Caco-2 (cell line): ENCODE measurements around the gene GAREM2. TPM values are rescaled to one million over a fixed set of nuclear protein-coding genes. Genes with fewer than 3 reads are reported as not detected.

Source experiments
- BruUV-seq: library from RNA; stranded (reverse); fragments of 400-500 nt; replicated peaks from 2 replicates; lab custom pipeline; 2021; lab: Mats Ljungman, UMichigan
- CTCF ChIA-PET: fragments of 300-600 bp; sonication (Branson Sonifier 250); formaldehyde crosslinking; loops from one replicate; lab custom pipeline; 2022; ENCODE audit warnings: antibody characterized with exemption; lab: Charles Lee
- POLR2A ChIA-PET: fragments of 300-600 bp; sonication (Branson Sonifier 250); formaldehyde crosslinking; loops from one replicate; lab custom pipeline; 2022; ENCODE audit warnings: antibody characterized with exemption; lab: Charles Lee
- DNase-seq, 2 experiments: peaks; one replicate each; pipeline versions ENCODE4 v3.0.0 to v3.0.0-alpha.2; 2020 to 2022
- H3K27me3 ChIP-seq: replicated peaks from 2 replicates; pipeline ENCODE4 v1.6.0; 2011; ENCODE audit warnings: low read length; ENCODE audit not compliant: control insufficient read depth, insufficient read depth
- H3K36me3 ChIP-seq: 2 replicates; pipeline ENCODE4 v1.5.1; 2011; ENCODE audit warnings: low read length; ENCODE audit not compliant: control insufficient read depth, insufficient read depth
- H3K4me1 ChIP-seq: fragments of 250-450 bp; sonication (Bioruptor Pico); 2 replicates; pipeline ENCODE4 v1.5.1; 2020; ENCODE audit warnings: mild to moderate bottlenecking
- H3K4me3 ChIP-seq: 2 replicates; pipeline ENCODE4 v1.5.1; 2011; ENCODE audit warnings: low read depth, mild to moderate bottlenecking, control low read depth, low read length
- H3K9me3 ChIP-seq: fragments of 250-450 bp; sonication (Bioruptor Pico); 2 replicates; pipeline ENCODE4 v1.5.1; 2020; ENCODE audit warnings: mild to moderate bottlenecking, moderate library complexity
- H3K27ac Mint-ChIP-seq: one replicate; pipeline ENCODE4 v1.8.0; 2022; ENCODE audit warnings: mixed read lengths; ENCODE audit not compliant: unreplicated experiment
- H3K27me3 Mint-ChIP-seq: one replicate; pipeline ENCODE4 v1.8.0; 2022; ENCODE audit warnings: mixed read lengths; ENCODE audit not compliant: insufficient read depth, unreplicated experiment
- H3K36me3 Mint-ChIP-seq: one replicate; pipeline ENCODE4 v1.8.0; 2022; ENCODE audit warnings: mild to moderate bottlenecking, mixed read lengths; ENCODE audit not compliant: insufficient read depth, unreplicated experiment
- H3K4me1 Mint-ChIP-seq: one replicate; pipeline ENCODE4 v1.8.0; 2022; ENCODE audit warnings: low read depth, mixed read lengths; ENCODE audit not compliant: unreplicated experiment
- H3K4me3 Mint-ChIP-seq: one replicate; pipeline ENCODE4 v1.8.0; 2022; ENCODE audit warnings: mild to moderate bottlenecking, moderate library complexity, mixed read lengths; ENCODE audit not compliant: unreplicated experiment
- H3K9me3 Mint-ChIP-seq: one replicate; pipeline ENCODE4 v1.8.0; 2022; ENCODE audit warnings: mixed read lengths; ENCODE audit not compliant: unreplicated experiment
- CTCF ChIP-seq, 2 experiments: fragments of 200-600 bp in 1 of 2; IDR thresholded peaks; 1 replicate in 1 of 2; 2 replicates in 1 of 2; pipeline versions ENCODE4 v1.5.1 to v1.8.0; 2011 to 2022; ENCODE audit warnings: antibody characterized with exemption in 1 of 2, control low read depth in 1 of 2, inconsistent platforms in 1 of 2, low read depth in 1 of 2, low read length in 1 of 2, mild to moderate bottlenecking in 1 of 2, moderate library complexity in 1 of 2; ENCODE audit not compliant: insufficient read depth in 1 of 2, severe bottlenecking in 1 of 2, unreplicated experiment in 1 of 2
- intact Hi-C: fragments of 100-400 bp; cut with micrococcal nuclease; formaldehyde crosslinking; loops from one replicate; pipeline ENCODE4 v1.10.0; 2022; ENCODE audit not compliant: unreplicated experiment
- total RNA-seq: library from RNA; stranded (reverse); gene quantifications from 2 replicates; pipeline ENCODE4 v1.2.3, GENCODE V29; 2022

Gene GAREM2
- total RNA-seq, 1 experiment from 2014 or later: 23.6 TPM

DNA sequence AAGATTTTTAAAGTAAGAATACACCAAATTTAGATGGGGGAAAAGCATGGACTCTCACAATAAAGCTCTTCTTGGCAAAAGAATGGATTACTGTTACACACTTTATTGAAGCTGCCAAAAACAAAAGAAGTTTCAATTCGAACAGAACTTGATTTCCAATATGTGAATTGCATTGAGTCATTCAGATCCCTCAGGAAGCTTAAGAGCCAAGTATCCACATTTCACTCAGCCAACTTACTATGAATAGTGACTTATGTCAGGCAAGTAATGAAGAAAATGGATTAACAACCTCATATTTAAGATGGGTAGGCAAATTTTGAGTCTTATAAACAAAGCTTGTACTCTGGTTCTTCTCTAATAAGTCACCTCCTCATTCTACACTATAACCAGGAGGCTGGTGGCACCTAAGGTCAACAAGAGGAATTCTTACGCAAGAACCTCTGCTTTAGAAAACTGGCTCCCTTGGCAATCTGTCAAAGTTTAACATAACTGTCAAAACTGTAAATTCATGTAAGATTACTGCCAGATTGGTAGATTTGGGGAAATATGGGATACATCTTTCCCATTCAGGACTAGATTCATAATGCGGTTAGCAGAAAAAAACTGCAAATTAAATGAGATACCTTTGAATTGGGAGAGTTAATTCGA, 65.5 kb downstream of the GAREM2 start:
- intact Hi-C loops: loop anchor here (5.0 kb wide), 1 partner anchor 74 kb away; no protein-coding TSS in a partner anchor
- POLR2A ChIA-PET: no interaction called here
- Histone ChIP-seq H3K36me3 (no peaks in the 10 kb centered on the region; the same call in 1 of the 2 replicates), H3K9me3 (no peaks in the 10 kb centered on the region), H3K27me3 (no peaks in the 10 kb centered on the region), H3K4me1 (peaks cover 13% of the 10 kb centered on the region; the same call in 1 of the 2 replicates), H3K4me3 (no peak overlapping the region)
- no peak for DNase-seq
- no peak overlapping the region for H3K27ac Mint-ChIP-seq
- no peak overlapping the region for H3K4me3 Mint-ChIP-seq
- no TSS peak for BruUV-seq
- H3K27me3 Mint-ChIP-seq: no peaks in the 10 kb centered on the region
- TF ChIP-seq CTCF (IDR thresholded peaks at IDR 0.05; ENCODE audit: insufficient read depth in 1 of 2, low read depth in 1 of 2, low read length in 1 of 2, severe bottlenecking in 1 of 2, unreplicated experiment in 1 of 2): no peak
- peaks cover 18% of the 10 kb centered on the region for H3K4me1 Mint-ChIP-seq
- no peaks in the 10 kb centered on the region for H3K9me3 Mint-ChIP-seq
- H3K36me3 Mint-ChIP-seq: peaks cover 45% of the 10 kb centered on the region
- CTCF ChIA-PET: no interaction called here

Other genes starting within 250 kb of the GAREM2 start
- 7.1 and 9.2 TPM in 2 replicates for gene KIF3C, start 190.6 kb upstream of the GAREM2 start, total RNA-seq
- gene RAB10, start 139.0 kb upstream of the GAREM2 start, total RNA-seq: 203 and 213 TPM in 2 replicates
- 143 and 150 TPM in 2 replicates for gene HADHA, start 71.5 kb downstream of the GAREM2 start, total RNA-seq
- gene HADHB, start 71.9 kb downstream of the GAREM2 start, total RNA-seq: 93.2 and 106 TPM in 2 replicates
- 61.3 and 68.9 TPM in 2 replicates for gene SELENOI, start 173.1 kb downstream of the GAREM2 start, total RNA-seq
- gene ADGRF3, start 173.7 kb downstream of the GAREM2 start, total RNA-seq: 0.09 and 0.18 TPM in 2 replicates
- 0.49 and 1.1 TPM in 2 replicates for gene DRC1, start 228.8 kb downstream of the GAREM2 start, total RNA-seq